ENCODE data around the gene FAM227B. TPM values are rescaled to one million over a fixed set of nuclear protein-coding genes. Genes with fewer than 3 reads are reported as not detected.
A peak's percentile ranks its signal among the peaks of the same experiment; 100 is the strongest.

The FAM227B gene
- total RNA-seq, 4 donors from 2014 or later = 13.3 to 16.7 (median 15.2) TPM

GRCh38 chr15:49644364-49644794 is 23.8 kb upstream of the FAM227B start:
- Histone ChIP-seq H3K9me3 (no peaks in the 10 kb centered on the region), H3K27ac (peak overlapping the region; percentile 80 to 84 (median 81)), H3K4me1 (peaks cover 34 to 43% of the 10 kb centered on the region in 2 donors), H3K27me3 (no peaks in the 10 kb centered on the region), H3K4me3 (replicated peaks in 1 of 3) (no peak overlapping the region), H3K36me3 (no peaks in the 10 kb centered on the region)
- DNase-seq = no peak
- no peak for TF ChIP-seq CTCF (IDR thresholded peaks at IDR 0.05)
- no peak for TF ChIP-seq POLR2A (IDR thresholded peaks at IDR 0.05)
- intact Hi-C loops (cut with DNase I) = no loop called here
- 91 to 97% methylated on average over 1 of the region's 1 CpG for WGBS, 2 donors

GRCh38 chr15:49637857-49638256 is 17.2 kb upstream of the FAM227B start:
- WGBS, 2 donors = 88 to 93% methylated on average over 4 of the region's 4 CpGs
- Histone ChIP-seq H3K27me3 (no peaks in the 10 kb centered on the region), H3K4me1 (no peaks in the 10 kb centered on the region), H3K27ac (no peak overlapping the region), H3K36me3 (peaks cover 4% of the 10 kb centered on the region in 2 donors), H3K4me3 (replicated peaks in 1 of 3) (no peak overlapping the region), H3K9me3 (no peaks in the 10 kb centered on the region)
- DNase-seq = no peak
- no peak for TF ChIP-seq POLR2A (IDR thresholded peaks at IDR 0.05)
- TF ChIP-seq CTCF (IDR thresholded peaks at IDR 0.05) = no peak
- intact Hi-C loops (cut with DNase I) = no loop called here

GRCh38 chr15:49628379-49628778 is 7.8 kb upstream of the FAM227B start:
- no peak for DNase-seq
- H3K27ac ChIP-seq = no peak overlapping the region
- WGBS, 2 donors = 93 to 95% methylated on average over 2 of the region's 2 CpGs
- H3K9me3 ChIP-seq = no peaks in the 10 kb centered on the region
- no peaks in the 10 kb centered on the region for H3K4me1 ChIP-seq
- no peaks in the 10 kb centered on the region for H3K27me3 ChIP-seq
- no peak for TF ChIP-seq POLR2A (IDR thresholded peaks at IDR 0.05)
- no peak for TF ChIP-seq CTCF (IDR thresholded peaks at IDR 0.05)
- intact Hi-C loops (cut with DNase I) = no loop called here
- peaks cover 8 to 10% of the 10 kb centered on the region in 2 donors for H3K36me3 ChIP-seq
- H3K4me3 ChIP-seq (replicated peaks in 1 of 3) = no peak overlapping the region

GRCh38 chr15:49627407-49627877 is 6.8 kb upstream of the FAM227B start:
- H3K27me3 ChIP-seq = no peaks in the 10 kb centered on the region
- no peak overlapping the region for H3K27ac ChIP-seq
- H3K4me3 ChIP-seq (replicated peaks in 1 of 3) = no peak overlapping the region
- peaks cover 0 to 8% of the 10 kb centered on the region in 2 donors for H3K4me1 ChIP-seq
- intact Hi-C loops (cut with DNase I) = no loop called here
- TF ChIP-seq CTCF (IDR thresholded peaks at IDR 0.05) = no peak
- TF ChIP-seq POLR2A (IDR thresholded peaks at IDR 0.05) = no peak
- WGBS, 2 donors = 84 to 85% methylated on average over 1 of the region's 1 CpG
- no peaks in the 10 kb centered on the region for H3K9me3 ChIP-seq
- peaks cover 8 to 10% of the 10 kb centered on the region in 2 donors for H3K36me3 ChIP-seq
- no peak for DNase-seq

GRCh38 chr15:49625460-49626036 is 4.9 kb upstream of the FAM227B start:
- H3K36me3 ChIP-seq = peaks cover 8 to 10% of the 10 kb centered on the region in 2 donors
- peaks cover 0 to 13% of the 10 kb centered on the region in 2 donors for H3K4me1 ChIP-seq
- no peak for DNase-seq
- TF ChIP-seq POLR2A (IDR thresholded peaks at IDR 0.05) (no peak), CTCF (IDR thresholded peaks at IDR 0.05) (no peak)
- H3K27me3 ChIP-seq = no peaks in the 10 kb centered on the region
- H3K9me3 ChIP-seq = no peaks in the 10 kb centered on the region
- 97 to 98% methylated on average over 5 of the region's 5 CpGs for WGBS, 2 donors
- no peak overlapping the region for H3K27ac ChIP-seq
- intact Hi-C loops (cut with DNase I) = no loop called here
- H3K4me3 ChIP-seq (replicated peaks in 1 of 3) = no peak overlapping the region

All from thyroid gland (tissue), 4 donors.